ENCODE measurements around the gene CBX1. TPM values are rescaled to one million over a fixed set of nuclear protein-coding genes. Genes with fewer than 3 reads are reported as not detected.

CBX1 gene
- total RNA-seq, 1 donor from 2014 or later = 34.0 TPM

GRCh38 chr17:48025040-48025903 lies 76.0 kb downstream of the CBX1 start:
- no peaks in the 10 kb centered on the region for H3K36me3 ChIP-seq
- peak overlapping the region; percentile 85 for H3K27ac ChIP-seq
- peak; percentile 94 for ATAC-seq
- H3K9me3 ChIP-seq = no peaks in the 10 kb centered on the region
- no peaks in the 10 kb centered on the region for H3K27me3 ChIP-seq
- peak overlapping the region; percentile 54 for H3K4me3 ChIP-seq
- peak; percentile 72 for TF ChIP-seq CTCF (IDR thresholded peaks at IDR 0.05)
- peak; percentile 99 for DNase-seq
- H3K4me1 ChIP-seq = peaks cover 36% of the 10 kb centered on the region
- intact Hi-C loops (cut with DNase I) = loop anchor here (5.0 kb wide), 1 partner anchor 47 kb away; no protein-coding TSS in a partner anchor

GRCh38 chr17:48024149-48025039 lies 76.9 kb downstream of the CBX1 start:
- no peaks in the 10 kb centered on the region for H3K9me3 ChIP-seq
- no peak for TF ChIP-seq CTCF (IDR thresholded peaks at IDR 0.05)
- peak overlapping the region; percentile 54 for H3K4me3 ChIP-seq
- H3K4me1 ChIP-seq = peaks cover 36% of the 10 kb centered on the region
- no peaks in the 10 kb centered on the region for H3K27me3 ChIP-seq
- H3K27ac ChIP-seq = peak overlapping the region; percentile 85
- DNase-seq (peak; percentile 90), ATAC-seq (peak; percentile 45)
- intact Hi-C loops (cut with DNase I) = loop anchor here (5.0 kb wide), 1 partner anchor 48 kb away; no protein-coding TSS in a partner anchor
- H3K36me3 ChIP-seq = no peaks in the 10 kb centered on the region

GRCh38 chr17:48023400-48024148 lies 77.7 kb downstream of the CBX1 start:
- Histone ChIP-seq H3K27me3 (no peaks in the 10 kb centered on the region), H3K4me1 (peaks cover 36% of the 10 kb centered on the region), H3K9me3 (no peaks in the 10 kb centered on the region), H3K27ac (peak overlapping the region; percentile 85), H3K36me3 (no peaks in the 10 kb centered on the region), H3K4me3 (peak overlapping the region; percentile 54)
- DNase-seq (peak; percentile 93), ATAC-seq (peak; percentile 59)
- TF ChIP-seq CTCF (IDR thresholded peaks at IDR 0.05) = peak; percentile 37
- intact Hi-C loops (cut with DNase I) = no loop called here

- ATAC-seq (no peak), DNase-seq (no peak)
- no peak for TF ChIP-seq CTCF (IDR thresholded peaks at IDR 0.05)
- H3K9me3 ChIP-seq = no peaks in the 10 kb centered on the region
- H3K36me3 ChIP-seq = no peaks in the 10 kb centered on the region
- no peak overlapping the region for H3K27ac ChIP-seq
- no peaks in the 10 kb centered on the region for H3K27me3 ChIP-seq
- peak overlapping the region; percentile 54 for H3K4me3 ChIP-seq
- intact Hi-C loops (cut with DNase I) = no loop called here
- peaks cover 36% of the 10 kb centered on the region for H3K4me1 ChIP-seq
Measured at GRCh38 chr17:48022901-48023300, 78.4 kb downstream of the CBX1 start.

- H3K4me1 ChIP-seq = peaks cover 34% of the 10 kb centered on the region
- no peak for ATAC-seq
- H3K9me3 ChIP-seq = no peaks in the 10 kb centered on the region
- H3K4me3 ChIP-seq = no peak overlapping the region
- no peaks in the 10 kb centered on the region for H3K27me3 ChIP-seq
- H3K27ac ChIP-seq = no peak overlapping the region
- H3K36me3 ChIP-seq = no peaks in the 10 kb centered on the region
- DNase-seq = no peak
- intact Hi-C loops (cut with DNase I) = no loop called here
- TF ChIP-seq CTCF (IDR thresholded peaks at IDR 0.05) = no peak
Measured at GRCh38 chr17:48021934-48022333, 79.3 kb downstream of the CBX1 start.
